Kidney epithelial cell (primary cell): ENCODE results near the gene CHCHD5. TPM values are rescaled to one million over a fixed set of nuclear protein-coding genes. Genes with fewer than 3 reads are reported as not detected.
A peak's percentile ranks its signal among the peaks of the same experiment; 100 is the strongest.
"Not testable (repeated sequence)": the region's sequence is repeated elsewhere in the genome, so short reads cannot be mapped to it uniquely, and the experiment has no call there.

Source experiments
- DNase-seq: peaks from one replicate; pipeline ENCODE4 v3.0.0-alpha.2; 2010; ENCODE audit warnings: low read depth
- H3K27me3 ChIP-seq: 2 replicates; pipeline ENCODE4 v1.6.0; 2011; ENCODE audit warnings: low read length; ENCODE audit not compliant: control insufficient read depth, insufficient read depth
- H3K36me3 ChIP-seq: 2 replicates; pipeline ENCODE4 v1.5.1; 2011; ENCODE audit warnings: low read length; ENCODE audit not compliant: control insufficient read depth, insufficient read depth
- H3K4me3 ChIP-seq: 2 replicates; pipeline ENCODE4 v1.5.1; 2011; ENCODE audit warnings: low read depth, mild to moderate bottlenecking, control low read depth, low read length
- CTCF ChIP-seq: IDR thresholded peaks from 2 replicates; pipeline ENCODE4 v1.5.1; 2011; ENCODE audit warnings: mild to moderate bottlenecking, moderate library complexity, low read length, control low read depth, inconsistent platforms; ENCODE audit not compliant: insufficient read depth, poor library complexity, severe bottlenecking
- total RNA-seq: library from RNA; depleted of rRNA; stranded (reverse); fragments of >200 nt; gene quantifications from 2 replicates; pipeline ENCODE4 v1.2.3, GENCODE V29; 2015

CHCHD5 gene
- total RNA-seq = 33.5 and 36.5 TPM in 2 replicates

- Histone ChIP-seq H3K27me3 (no peaks in the 10 kb centered on the region), H3K36me3 (no peaks in the 10 kb centered on the region), H3K4me3 (peak within 1 kb of the TSS; percentile 66)
- DNase-seq = peak; percentile 82
- peak; percentile 18 for TF ChIP-seq CTCF
Measured at GRCh38 chr2:112584134-112584890, at the start of gene CHCHD5. Gene CHCHD5, plus strand, starts transcription at chr2:112584609. Its CDS starts 39 bp downstream, at chr2:112584648.

GRCh38 chr2:112534826-112535225, 49.6 kb upstream of the CHCHD5 start:
- peaks cover 2% of the 10 kb centered on the region for H3K36me3 ChIP-seq
- H3K4me3 ChIP-seq = no peak overlapping the region
- no peaks in the 10 kb centered on the region for H3K27me3 ChIP-seq
- TF ChIP-seq CTCF = no peak
- no peak for DNase-seq

GRCh38 chr2:112536665-112537064, 47.7 kb upstream of the CHCHD5 start:
- DNase-seq, H3K36me3 ChIP-seq, H3K4me3 ChIP-seq, H3K27me3 ChIP-seq: not testable (repeated sequence)

GRCh38 chr2:112539306-112539705, 45.1 kb upstream of the CHCHD5 start:
- DNase-seq = no peak
- no peak overlapping the region for H3K4me3 ChIP-seq
- H3K36me3 ChIP-seq = no peaks in the 10 kb centered on the region
- no peaks in the 10 kb centered on the region for H3K27me3 ChIP-seq
- no peak for TF ChIP-seq CTCF

- H3K27me3 ChIP-seq = no peaks in the 10 kb centered on the region
- no peak for DNase-seq
- H3K4me3 ChIP-seq = no peak overlapping the region
- H3K36me3 ChIP-seq = no peaks in the 10 kb centered on the region
- TF ChIP-seq CTCF = no peak
Measured at GRCh38 chr2:112540906-112541305, 43.5 kb upstream of the CHCHD5 start.

- H3K36me3 ChIP-seq = no peaks in the 10 kb centered on the region
- TF ChIP-seq CTCF = no peak
- H3K4me3 ChIP-seq = peak overlapping the region; percentile 73
- DNase-seq = no peak
- no peaks in the 10 kb centered on the region for H3K27me3 ChIP-seq
Measured at GRCh38 chr2:112541315-112542122, 42.9 kb upstream of the CHCHD5 start.
